GM12865 (cell line): ENCODE results near the gene TTC39C.

Experiments used
- DNase-seq: peaks from one replicate; pipeline ENCODE4 v3.0.0; 2010; ENCODE audit warnings: low read depth
- H3K4me3 ChIP-seq: 2 replicates; pipeline ENCODE4 v1.5.1; 2011; ENCODE audit warnings: mild to moderate bottlenecking, low read depth, low read length, control low read depth
- TF ChIP-seq, protein P1 (sequence below): IDR thresholded peaks from 2 replicates; pipeline ENCODE4 v1.5.1; 2011; ENCODE audit warnings: low read length, control low read depth, low read depth, inconsistent platforms; ENCODE audit not compliant: insufficient read depth; ENCODE audit errors: missing control alignments

TTC39C gene

DNA sequence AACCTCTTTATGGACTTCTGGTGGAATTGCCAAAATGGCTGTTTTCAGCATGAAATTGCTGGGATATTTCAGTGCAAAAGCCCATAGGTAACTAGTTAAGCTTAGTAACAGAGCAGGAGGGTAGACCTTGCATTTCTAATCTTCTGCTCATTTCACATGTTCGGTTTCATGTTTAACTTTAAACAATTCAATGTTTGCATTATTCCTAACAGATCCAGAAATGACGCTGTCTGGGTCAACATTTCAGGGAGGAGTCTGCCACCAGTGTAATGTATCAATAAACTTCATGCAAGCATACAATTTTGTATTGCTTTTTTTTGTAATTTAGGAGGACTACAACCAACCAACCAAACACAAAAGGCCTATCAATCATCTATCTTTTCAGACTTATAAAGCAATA, 146.8 kb downstream of the TTC39C start:
- TF ChIP-seq, protein P1, sequence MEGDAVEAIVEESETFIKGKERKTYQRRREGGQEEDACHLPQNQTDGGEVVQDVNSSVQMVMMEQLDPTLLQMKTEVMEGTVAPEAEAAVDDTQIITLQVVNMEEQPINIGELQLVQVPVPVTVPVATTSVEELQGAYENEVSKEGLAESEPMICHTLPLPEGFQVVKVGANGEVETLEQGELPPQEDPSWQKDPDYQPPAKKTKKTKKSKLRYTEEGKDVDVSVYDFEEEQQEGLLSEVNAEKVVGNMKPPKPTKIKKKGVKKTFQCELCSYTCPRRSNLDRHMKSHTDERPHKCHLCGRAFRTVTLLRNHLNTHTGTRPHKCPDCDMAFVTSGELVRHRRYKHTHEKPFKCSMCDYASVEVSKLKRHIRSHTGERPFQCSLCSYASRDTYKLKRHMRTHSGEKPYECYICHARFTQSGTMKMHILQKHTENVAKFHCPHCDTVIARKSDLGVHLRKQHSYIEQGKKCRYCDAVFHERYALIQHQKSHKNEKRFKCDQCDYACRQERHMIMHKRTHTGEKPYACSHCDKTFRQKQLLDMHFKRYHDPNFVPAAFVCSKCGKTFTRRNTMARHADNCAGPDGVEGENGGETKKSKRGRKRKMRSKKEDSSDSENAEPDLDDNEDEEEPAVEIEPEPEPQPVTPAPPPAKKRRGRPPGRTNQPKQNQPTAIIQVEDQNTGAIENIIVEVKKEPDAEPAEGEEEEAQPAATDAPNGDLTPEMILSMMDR, result no peak
- DNase-seq, result no peak
- no peak overlapping the region for H3K4me3 ChIP-seq

DNA sequence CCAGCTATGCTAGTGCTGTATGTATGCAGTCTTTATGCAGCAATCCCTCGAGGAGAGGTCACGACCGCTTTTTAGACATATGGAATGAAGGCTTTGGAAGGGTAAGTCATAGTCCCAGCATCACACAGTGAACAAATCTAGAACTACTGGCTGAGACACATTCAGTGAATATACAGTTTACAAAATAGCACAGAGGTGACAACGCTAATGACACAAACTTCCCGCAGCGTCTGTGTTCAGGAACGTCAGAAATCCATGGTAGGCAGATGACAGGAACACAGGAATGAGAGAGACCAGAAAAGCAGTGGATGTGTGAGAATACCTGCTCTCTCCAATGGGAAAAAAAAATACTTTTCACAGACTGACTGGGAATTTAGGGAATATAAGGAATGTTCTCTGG, 153.9 kb downstream of the TTC39C start:
- DNase-seq, result no peak
- H3K4me3 ChIP-seq, result no peak overlapping the region
- TF ChIP-seq, protein P1, result no peak

DNA sequence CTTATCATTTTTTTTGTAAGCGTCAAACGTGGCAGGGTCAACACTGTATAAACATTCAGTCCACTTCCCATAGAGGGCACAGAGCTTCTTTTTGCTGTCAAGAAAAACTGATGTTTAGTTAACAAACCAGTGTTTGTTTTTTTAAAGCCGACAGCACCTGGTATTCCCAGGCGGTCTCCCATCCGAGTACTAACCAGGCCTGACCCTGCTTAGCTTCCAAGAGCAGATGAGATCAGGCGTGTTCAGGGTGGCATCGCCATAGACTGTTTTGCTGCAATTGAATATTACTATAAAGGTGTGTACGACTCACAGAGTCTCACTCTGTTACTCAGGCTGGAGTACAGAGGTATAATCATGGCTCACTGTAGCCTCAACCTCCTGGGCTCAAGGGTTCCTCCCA, 155.8 kb downstream of the TTC39C start:
- TF ChIP-seq, protein P1, result no peak
- no peak for DNase-seq
- no peak overlapping the region for H3K4me3 ChIP-seq

DNA sequence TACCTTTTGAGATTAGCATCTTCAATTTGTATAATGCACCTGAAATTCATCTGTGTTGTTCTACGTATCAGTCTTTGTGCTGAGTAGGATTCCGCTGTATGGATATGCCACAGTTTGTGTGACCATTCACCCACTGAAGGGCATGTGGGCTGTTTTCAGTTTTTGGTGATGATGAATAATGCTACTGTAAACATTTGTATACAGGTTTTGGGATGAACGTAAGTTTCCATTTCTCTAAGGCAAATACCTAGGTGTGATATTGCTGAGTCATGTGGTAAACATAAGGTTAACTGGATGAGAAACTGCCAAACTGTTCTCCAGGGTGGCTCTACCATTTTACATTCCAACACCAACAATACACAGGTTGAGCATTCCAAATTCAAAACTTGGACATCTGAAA, 159.4 kb downstream of the TTC39C start:
- H3K4me3 ChIP-seq, result no peak overlapping the region
- peak; percentile 34 for DNase-seq
- TF ChIP-seq, protein P1, result no peak

DNA sequence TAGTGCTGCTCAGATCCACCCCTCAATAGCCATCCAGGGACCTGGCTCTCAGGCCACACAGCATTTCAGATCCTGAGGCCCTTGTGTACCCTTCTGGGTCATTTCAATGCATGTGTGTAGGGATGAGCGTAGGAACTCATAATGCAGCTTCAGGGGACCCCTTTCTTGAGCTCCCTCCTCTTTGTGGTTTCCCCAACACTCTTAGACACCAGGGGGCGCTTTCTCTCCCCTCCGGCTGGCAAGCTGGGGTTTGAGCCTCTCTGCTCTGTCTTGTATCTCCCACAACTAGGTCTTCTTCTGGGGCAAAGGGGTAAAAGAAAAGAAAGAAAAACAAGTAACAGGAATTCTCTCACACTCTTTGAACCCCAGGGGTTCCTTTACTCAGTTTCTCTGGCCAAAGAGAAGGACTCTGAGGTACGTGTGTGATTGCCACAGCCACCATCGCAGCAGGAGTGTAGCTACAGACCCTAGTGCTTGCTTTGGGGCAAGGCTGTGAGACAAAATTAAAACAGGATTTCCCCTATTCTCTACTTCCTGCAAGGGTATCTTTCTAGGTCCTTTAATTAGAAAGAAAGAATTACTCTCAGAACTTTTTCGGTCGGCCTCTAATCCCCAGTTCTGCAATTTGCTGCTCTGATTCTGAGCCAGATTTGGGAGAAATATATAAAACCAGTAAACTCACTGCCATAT, 162.3 kb downstream of the TTC39C start:
- peak; percentile 85 for DNase-seq
- no peak overlapping the region for H3K4me3 ChIP-seq
- TF ChIP-seq, protein P1, result peak; percentile 79

DNA sequence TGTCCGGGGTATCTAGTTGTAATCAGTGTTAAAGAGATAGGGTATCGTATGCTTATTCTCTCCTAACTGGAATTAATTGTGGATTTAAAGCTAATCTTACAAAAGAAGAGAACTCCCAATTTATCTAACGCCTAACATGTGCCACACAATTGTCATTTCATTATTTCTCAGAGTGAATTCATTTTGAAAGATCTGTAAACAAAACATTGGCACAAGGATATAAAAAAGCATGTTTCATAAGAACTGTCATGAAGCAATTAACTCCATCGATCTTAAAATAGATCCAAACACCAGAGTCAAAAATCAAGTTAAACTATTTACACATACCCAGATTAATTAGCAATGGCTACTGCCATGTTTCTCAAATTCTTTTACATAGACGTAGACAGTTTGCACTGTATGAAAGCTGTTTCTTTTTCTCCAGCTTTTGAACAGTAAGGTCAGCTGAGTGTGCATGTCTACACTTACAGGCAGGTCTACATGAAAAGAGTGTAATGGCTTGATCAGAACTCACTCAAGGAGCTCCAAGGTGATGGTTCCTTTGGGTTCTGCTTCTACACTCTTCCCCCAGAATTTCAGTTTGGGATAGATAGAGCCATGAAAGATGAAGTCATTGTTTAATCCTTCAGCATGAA, 163.1 kb downstream of the TTC39C start:
- DNase-seq, result no peak
- TF ChIP-seq, protein P1, result no peak
- H3K4me3 ChIP-seq, result no peak overlapping the region
